Endothelial cell of umbilical vein (primary cell): ENCODE measurements around the gene OR10V1. TPM values are rescaled to one million over a fixed set of nuclear protein-coding genes. Genes with fewer than 3 reads are reported as not detected.

Experiments
- BruUV-seq: library from RNA; stranded (reverse); fragments of 400-500 nt; replicated peaks from 2 replicates; lab custom pipeline; 2021; lab: Mats Ljungman, UMichigan
- CTCF ChIA-PET: fragments of 300-600, 350-600 bp; sonication (Branson Sonifier 250); formaldehyde crosslinking; loops from one replicate; lab custom pipeline; 2021; ENCODE audit warnings: antibody characterized with exemption, inconsistent platforms; lab: Charles Lee
- POLR2A ChIA-PET: fragments of 300-600, 350-600 bp; sonication (Branson Sonifier 250); formaldehyde crosslinking; loops from one replicate; lab custom pipeline; 2021; ENCODE audit warnings: antibody characterized with exemption, inconsistent platforms; lab: Charles Lee
- DNase-seq: peaks from one replicate; pipeline ENCODE4 v3.0.0-alpha.2; 2011; ENCODE audit warnings: low read depth, low spot score
- FAIRE-seq: peaks from 2 replicates; lab custom pipeline; 2011; peaks lifted over from hg19 to GRCh38; lab: Jason Lieb, UNC
- H2AFZ ChIP-seq: 2 replicates; pipeline ENCODE4 v1.6.0; 2012; ENCODE audit warnings: low read depth, low read length, control low read depth, inconsistent platforms
- H3K27ac ChIP-seq: 2 replicates; pipeline ENCODE4 v1.5.1; 2011; ENCODE audit warnings: low read depth, mild to moderate bottlenecking, control low read depth, low read length, moderate library complexity; ENCODE audit not compliant: insufficient read depth
- H3K27me3 ChIP-seq, 2 experiments: 2 replicates each; pipeline versions ENCODE4 v1.6.0 to v1.6.1; 2011; ENCODE audit warnings: low read length in 2 of 2, mixed read lengths in 1 of 2; ENCODE audit not compliant: control insufficient read depth in 2 of 2, insufficient read depth in 2 of 2
- H3K36me3 ChIP-seq, 2 experiments: 2 replicates in 1 of 2; 3 replicates in 1 of 2; pipeline ENCODE4 v1.5.1; 2011; ENCODE audit warnings: low read length in 2 of 2, mild to moderate bottlenecking in 1 of 2, moderate library complexity in 1 of 2; ENCODE audit not compliant: control insufficient read depth in 2 of 2, insufficient read depth in 2 of 2; ENCODE audit errors: extremely low read depth in 1 of 2
- H3K4me1 ChIP-seq: 3 replicates; pipeline ENCODE4 v1.5.1; 2011; ENCODE audit warnings: mild to moderate bottlenecking, low read length; ENCODE audit not compliant: control insufficient read depth, insufficient read depth; ENCODE audit errors: extremely low read depth
- H3K4me2 ChIP-seq: 2 replicates; pipeline ENCODE4 v1.6.1; 2011; ENCODE audit warnings: low read length, control low read depth, mixed read lengths; ENCODE audit not compliant: insufficient read depth
- H3K4me3 ChIP-seq, 3 experiments: fragments of 200-600 bp in 1 of 3; sonication (generic), shearing (Covaris generic) in 1 of 3; replicated peaks in 1 of 3; 2 replicates each; pipeline ENCODE4 v1.5.1; 2011 to 2016; ENCODE audit warnings: control low read depth in 3 of 3, low read length in 3 of 3, mild to moderate bottlenecking in 2 of 3, inconsistent platforms in 1 of 3, low read depth in 1 of 3, moderate library complexity in 1 of 3; ENCODE audit not compliant: insufficient read depth in 1 of 3
- H3K79me2 ChIP-seq: 2 replicates; pipeline ENCODE4 v1.6.0; 2012; ENCODE audit warnings: low read length, inconsistent platforms; ENCODE audit not compliant: control insufficient read depth, insufficient read depth
- H3K9ac ChIP-seq: replicated peaks from 2 replicates; pipeline ENCODE3; 2011; ENCODE audit warnings: low read length, control low read depth; ENCODE audit not compliant: insufficient read depth; ENCODE audit errors: extremely low read depth
- H3K9me1 ChIP-seq: replicated peaks from 3 replicates; pipeline ENCODE4 v1.6.0; 2011; ENCODE audit warnings: mild to moderate bottlenecking, low read length; ENCODE audit not compliant: control insufficient read depth, insufficient read depth; ENCODE audit errors: extremely low read depth
- H3K9me3 ChIP-seq: replicated peaks from 2 replicates; pipeline ENCODE4 v1.5.1; 2012; ENCODE audit warnings: low read length, inconsistent platforms; ENCODE audit not compliant: control insufficient read depth, insufficient read depth
- H4K20me1 ChIP-seq: replicated peaks from 2 replicates; pipeline ENCODE3; 2011; ENCODE audit warnings: mild to moderate bottlenecking, low read length; ENCODE audit not compliant: control insufficient read depth, insufficient read depth; ENCODE audit errors: extremely low read depth
- EZH2 ChIP-seq: IDR thresholded peaks from 2 replicates; pipeline ENCODE4 v1.6.1; 2012; ENCODE audit warnings: borderline replicate concordance, low read depth, mild to moderate bottlenecking, moderate library complexity, low read length, inconsistent platforms; ENCODE audit not compliant: severe bottlenecking
- FOS ChIP-seq: IDR thresholded peaks from 2 replicates; pipeline ENCODE4 v1.6.1; 2011; ENCODE audit warnings: mild to moderate bottlenecking, low read length, moderate library complexity, borderline replicate concordance; ENCODE audit not compliant: insufficient read depth
- GATA2 ChIP-seq: IDR thresholded peaks from 2 replicates; pipeline ENCODE4 v1.7.0; 2011; ENCODE audit warnings: low read depth, mild to moderate bottlenecking, moderate library complexity, mixed read lengths, low read length; ENCODE audit not compliant: insufficient read length, insufficient read depth
- JUN ChIP-seq: IDR thresholded peaks from 2 replicates; pipeline ENCODE4 v1.6.1; 2011; ENCODE audit warnings: borderline replicate concordance, low read depth; ENCODE audit not compliant: insufficient read length, insufficient read depth
- MYC ChIP-seq: IDR thresholded peaks from one replicate; pipeline ENCODE4 v1.6.1; 2011; ENCODE audit warnings: mild to moderate bottlenecking, low read depth, low read length
- POLR2A ChIP-seq: IDR thresholded peaks from 2 replicates; pipeline ENCODE4 v1.6.1; 2012; ENCODE audit warnings: low read depth, mild to moderate bottlenecking, control low read depth, low read length
- POLR2AphosphoS5 ChIP-seq: IDR thresholded peaks from 2 replicates; pipeline ENCODE4 v1.6.1; 2012; ENCODE audit warnings: low read depth, mild to moderate bottlenecking, control low read depth, low read length, moderate library complexity; ENCODE audit not compliant: insufficient read depth
- dilution Hi-C: fragments of 300-500 bp; cut with MboI; formaldehyde crosslinking; loops from one replicate; pipeline ENCODE4 v1.15.0; 2019; ENCODE audit warnings: low sequenced_read_pairs; ENCODE audit not compliant: extremely low pct_ligation_motif_present
- intact Hi-C: fragments of 100-400 bp; cut with micrococcal nuclease; formaldehyde crosslinking; loops from one replicate; pipeline ENCODE4 v1.10.0; 2022
- polyA plus RNA-seq, 4 experiments: library from polyadenylated mRNA; depleted of rRNA in 3 of 4; stranded (reverse) in 3 of 4; unstranded in 1 of 4; fragments of >200 nt; gene quantifications; 2 replicates each; pipeline versions ENCODE4 v1.2.1 to v1.2.3, GENCODE V29; 2011 to 2012; ENCODE audit warnings: missing spikeins in 1 of 4
- total RNA-seq: library from RNA; stranded (reverse); gene quantifications from 2 replicates; pipeline ENCODE4 v1.2.3, GENCODE V29; 2021
- TF ChIP-seq, protein P1 (sequence below): IDR thresholded peaks from 2 replicates; pipeline ENCODE4 v1.6.1; 2011; ENCODE audit not compliant: insufficient read depth, insufficient read length
- TF ChIP-seq, protein P2 (sequence below), 2 donors: IDR thresholded peaks; 1 replicate in 1 of 2; 2 replicates in 1 of 2; pipeline ENCODE4 v1.5.1; 2011; ENCODE audit warnings: low read length in 2 of 2, mild to moderate bottlenecking in 2 of 2, moderate library complexity in 2 of 2, control low read depth in 1 of 2, inconsistent platforms in 1 of 2, low read depth in 1 of 2; ENCODE audit not compliant: insufficient read depth in 1 of 2; ENCODE audit errors: extremely low read depth in 1 of 2

OR10V1 gene
- total and polyA plus RNA-seq, 2 donors (not counting 3 experiments of a cell fraction or from before 2014, with no cell fraction given): not detected

DNA sequence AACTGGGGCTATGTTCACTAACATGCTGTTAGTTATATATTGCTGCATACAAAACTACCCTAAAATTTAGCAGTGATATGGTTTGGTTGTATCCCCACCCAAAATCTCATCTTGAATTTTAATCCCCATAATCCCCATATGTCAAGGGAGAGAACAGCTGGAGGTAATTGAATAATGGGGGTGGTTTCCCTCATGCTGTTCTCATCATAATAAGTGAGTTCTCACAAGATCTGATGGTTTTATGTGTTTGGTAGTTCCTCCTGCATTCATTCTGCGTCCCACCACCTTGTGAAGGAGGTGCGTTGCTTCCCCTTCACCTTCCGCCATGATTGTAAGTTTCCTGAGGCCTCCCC lies 34.9 kb downstream of the OR10V1 start:
- H4K20me1 ChIP-seq: no peaks in the 10 kb centered on the region
- no peak overlapping the region for H3K4me3 ChIP-seq
- no peaks in the 10 kb centered on the region for H3K27me3 ChIP-seq
- no peak overlapping the region for H3K4me2 ChIP-seq
- dilution Hi-C loops: no loop called here
- TF ChIP-seq MYC: no peak
- TF ChIP-seq, protein P1, sequence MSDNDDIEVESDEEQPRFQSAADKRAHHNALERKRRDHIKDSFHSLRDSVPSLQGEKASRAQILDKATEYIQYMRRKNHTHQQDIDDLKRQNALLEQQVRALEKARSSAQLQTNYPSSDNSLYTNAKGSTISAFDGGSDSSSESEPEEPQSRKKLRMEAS: no peak
- TF ChIP-seq, protein P2, sequence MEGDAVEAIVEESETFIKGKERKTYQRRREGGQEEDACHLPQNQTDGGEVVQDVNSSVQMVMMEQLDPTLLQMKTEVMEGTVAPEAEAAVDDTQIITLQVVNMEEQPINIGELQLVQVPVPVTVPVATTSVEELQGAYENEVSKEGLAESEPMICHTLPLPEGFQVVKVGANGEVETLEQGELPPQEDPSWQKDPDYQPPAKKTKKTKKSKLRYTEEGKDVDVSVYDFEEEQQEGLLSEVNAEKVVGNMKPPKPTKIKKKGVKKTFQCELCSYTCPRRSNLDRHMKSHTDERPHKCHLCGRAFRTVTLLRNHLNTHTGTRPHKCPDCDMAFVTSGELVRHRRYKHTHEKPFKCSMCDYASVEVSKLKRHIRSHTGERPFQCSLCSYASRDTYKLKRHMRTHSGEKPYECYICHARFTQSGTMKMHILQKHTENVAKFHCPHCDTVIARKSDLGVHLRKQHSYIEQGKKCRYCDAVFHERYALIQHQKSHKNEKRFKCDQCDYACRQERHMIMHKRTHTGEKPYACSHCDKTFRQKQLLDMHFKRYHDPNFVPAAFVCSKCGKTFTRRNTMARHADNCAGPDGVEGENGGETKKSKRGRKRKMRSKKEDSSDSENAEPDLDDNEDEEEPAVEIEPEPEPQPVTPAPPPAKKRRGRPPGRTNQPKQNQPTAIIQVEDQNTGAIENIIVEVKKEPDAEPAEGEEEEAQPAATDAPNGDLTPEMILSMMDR (IDR thresholded peaks at IDR 0.05; ENCODE audit: extremely low read depth in 1 of 2, insufficient read depth in 1 of 2, low read depth in 1 of 2, low read length in 2 of 2): no peak
- no peak for TF ChIP-seq JUN
- TF ChIP-seq FOS: no peak
- no peak for TF ChIP-seq EZH2
- no peak for TF ChIP-seq POLR2A
- no peak for TF ChIP-seq POLR2AphosphoS5
- TF ChIP-seq GATA2: no peak
- no peaks in the 10 kb centered on the region for H3K4me1 ChIP-seq
- no peak for DNase-seq
- no peak overlapping the region for H3K9ac ChIP-seq
- H2AFZ ChIP-seq: no peak overlapping the region
- FAIRE-seq: no peak
- ChIA-PET POLR2A (no interaction called here), CTCF (interaction anchor here (1.6 to 2.0 kb wide), 2 partner anchors 123 to 507 kb away, joined by 5 to 7 read pairs; partner anchors contain the start of gene DTX4)
- H3K27ac ChIP-seq: no peak overlapping the region
- H3K9me3 ChIP-seq: no peaks in the 10 kb centered on the region
- no TSS peak for BruUV-seq
- intact Hi-C loops: no loop called here
- H3K36me3 ChIP-seq: no peaks in the 10 kb centered on the region
- H3K9me1 ChIP-seq: no peaks in the 10 kb centered on the region
- no peaks in the 10 kb centered on the region for H3K79me2 ChIP-seq
